Loucy (cell line): ENCODE data around the gene FAM222B.

Source experiments
- H2AFZ ChIP-seq: fragments of 200-600 bp; sonication (generic); 2 replicates; pipeline ENCODE4 v1.6.0; 2016; ENCODE audit warnings: antibody characterized with exemption, mild to moderate bottlenecking, low read length, moderate library complexity
- H3F3A ChIP-seq: fragments of 200-600 bp; 2 replicates; pipeline ENCODE4 v1.6.0; 2016; ENCODE audit warnings: antibody characterized with exemption, low read depth, mild to moderate bottlenecking
- H3K27me3 ChIP-seq: fragments of 200-600 bp; sonication (generic); 2 replicates; pipeline ENCODE4 v1.6.1; 2014; ENCODE audit warnings: low read length, mild to moderate bottlenecking; ENCODE audit not compliant: insufficient read depth, poor library complexity, severe bottlenecking
- H3K36me3 ChIP-seq: fragments of 200-600 bp; sonication (generic); 2 replicates; pipeline ENCODE4 v1.6.1; 2016; ENCODE audit warnings: low read length; ENCODE audit not compliant: insufficient read depth
- H3K4me1 ChIP-seq: fragments of 200-600 bp; sonication (generic); 2 replicates; pipeline ENCODE4 v1.5.1; 2014; ENCODE audit warnings: low read length, mild to moderate bottlenecking; ENCODE audit not compliant: insufficient read depth, poor library complexity, severe bottlenecking
- H3K4me2 ChIP-seq: fragments of 200-600 bp; sonication (generic); 2 replicates; pipeline ENCODE4 v1.6.0; 2014; ENCODE audit warnings: antibody characterized with exemption, low read length, low read depth, mild to moderate bottlenecking; ENCODE audit not compliant: poor library complexity, severe bottlenecking
- H3K4me3 ChIP-seq: fragments of 200-600 bp; sonication (generic); 2 replicates; pipeline ENCODE4 v1.5.1; 2014; ENCODE audit warnings: low read length, mild to moderate bottlenecking, mixed read lengths; ENCODE audit not compliant: poor library complexity, severe bottlenecking
- H3K79me2 ChIP-seq: fragments of 200-600 bp; sonication (generic); 2 replicates; pipeline ENCODE4 v1.6.1; 2014; ENCODE audit warnings: low read length; ENCODE audit not compliant: insufficient read depth
- H3K9ac ChIP-seq: fragments of 200-600 bp; sonication (generic); 2 replicates; pipeline ENCODE4 v1.6.0; 2014; ENCODE audit warnings: mild to moderate bottlenecking, low read depth, low read length, moderate library complexity; ENCODE audit not compliant: poor library complexity, severe bottlenecking
- H3K9me2 ChIP-seq: fragments of 200-600 bp; sonication (generic); replicated peaks from 2 replicates; pipeline ENCODE4 v1.6.1; 2016; ENCODE audit warnings: low read depth, low read length, mixed read lengths
- H3K9me3 ChIP-seq: fragments of 200-600 bp; sonication (generic); 2 replicates; pipeline ENCODE4 v1.6.1; 2014; ENCODE audit warnings: mild to moderate bottlenecking, antibody characterized with exemption, low read length, low read depth; ENCODE audit not compliant: insufficient read depth
- H4K20me1 ChIP-seq: fragments of 200-600 bp; sonication (generic); 2 replicates; pipeline ENCODE4 v1.6.0; 2014; ENCODE audit warnings: antibody characterized with exemption, low read length, mild to moderate bottlenecking; ENCODE audit not compliant: insufficient read depth, poor library complexity, severe bottlenecking
- EZH2phosphoT487 ChIP-seq: fragments of 200-600 bp; IDR thresholded peaks from 2 replicates; pipeline ENCODE4 v1.6.1; 2018; ENCODE audit warnings: antibody characterized with exemption, mild to moderate bottlenecking, moderate library complexity, borderline replicate concordance
- TF ChIP-seq, protein P1 (sequence below): fragments of 200-600 bp; sonication (generic); conservative IDR thresholded peaks from 2 replicates; pipeline ENCODE4 v1.5.1; 2014; ENCODE audit warnings: mild to moderate bottlenecking, antibody characterized with exemption, low read length

Gene FAM222B

DNA sequence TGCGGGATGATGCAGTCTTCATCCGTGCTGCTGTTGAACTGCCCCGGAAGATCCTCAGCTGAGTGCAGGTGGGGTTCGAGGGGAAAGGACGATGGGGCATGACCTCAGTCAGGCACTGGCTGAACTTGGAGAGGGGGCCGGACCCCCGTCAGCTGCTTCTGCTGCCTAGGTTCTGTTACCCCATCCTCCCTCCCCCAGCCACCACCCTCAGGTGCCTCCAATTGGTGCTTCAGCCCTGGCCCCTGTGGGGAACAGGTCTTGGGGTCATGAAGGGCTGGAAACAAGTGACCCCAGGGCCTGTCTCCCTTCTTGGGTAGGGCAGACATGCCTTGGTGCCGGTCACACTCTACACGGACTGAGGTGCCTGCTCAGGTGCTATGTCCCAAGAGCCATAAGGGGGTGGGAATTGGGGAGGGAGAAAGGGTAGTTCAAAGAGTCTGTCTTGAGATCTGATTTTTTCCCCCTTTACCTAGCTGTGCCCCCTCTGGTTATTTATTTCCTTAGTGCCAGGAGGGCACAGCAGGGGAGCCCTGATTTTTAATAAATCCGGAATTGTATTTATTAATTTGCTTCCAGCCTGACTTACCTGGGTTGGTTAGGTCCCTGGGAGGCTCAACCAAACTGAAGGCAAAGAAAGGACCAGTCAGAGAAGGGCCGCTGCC is 92.9 kb downstream of the FAM222B start:
- H3K4me2 ChIP-seq = no peak overlapping the region
- H4K20me1 ChIP-seq = peaks cover 40% of the 10 kb centered on the region
- H3K27me3 ChIP-seq = no peaks in the 10 kb centered on the region
- peaks cover 37% of the 10 kb centered on the region for H3K79me2 ChIP-seq
- H3K36me3 ChIP-seq = peaks cover 25% of the 10 kb centered on the region; the same call in 1 of the 2 replicates
- H3K4me3 ChIP-seq = no peak overlapping the region
- no peak for TF ChIP-seq EZH2phosphoT487
- TF ChIP-seq, protein P1, sequence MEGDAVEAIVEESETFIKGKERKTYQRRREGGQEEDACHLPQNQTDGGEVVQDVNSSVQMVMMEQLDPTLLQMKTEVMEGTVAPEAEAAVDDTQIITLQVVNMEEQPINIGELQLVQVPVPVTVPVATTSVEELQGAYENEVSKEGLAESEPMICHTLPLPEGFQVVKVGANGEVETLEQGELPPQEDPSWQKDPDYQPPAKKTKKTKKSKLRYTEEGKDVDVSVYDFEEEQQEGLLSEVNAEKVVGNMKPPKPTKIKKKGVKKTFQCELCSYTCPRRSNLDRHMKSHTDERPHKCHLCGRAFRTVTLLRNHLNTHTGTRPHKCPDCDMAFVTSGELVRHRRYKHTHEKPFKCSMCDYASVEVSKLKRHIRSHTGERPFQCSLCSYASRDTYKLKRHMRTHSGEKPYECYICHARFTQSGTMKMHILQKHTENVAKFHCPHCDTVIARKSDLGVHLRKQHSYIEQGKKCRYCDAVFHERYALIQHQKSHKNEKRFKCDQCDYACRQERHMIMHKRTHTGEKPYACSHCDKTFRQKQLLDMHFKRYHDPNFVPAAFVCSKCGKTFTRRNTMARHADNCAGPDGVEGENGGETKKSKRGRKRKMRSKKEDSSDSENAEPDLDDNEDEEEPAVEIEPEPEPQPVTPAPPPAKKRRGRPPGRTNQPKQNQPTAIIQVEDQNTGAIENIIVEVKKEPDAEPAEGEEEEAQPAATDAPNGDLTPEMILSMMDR = no peak
- no peaks in the 10 kb centered on the region for H3K9me3 ChIP-seq
- no peak overlapping the region for H2AFZ ChIP-seq
- H3K9me2 ChIP-seq = no peaks in the 10 kb centered on the region
- peaks cover 24% of the 10 kb centered on the region for H3K4me1 ChIP-seq
- no peaks in the 10 kb centered on the region for H3F3A ChIP-seq
- no peak overlapping the region for H3K9ac ChIP-seq

GRCh38 chr17:28748852-28749515 is 93.6 kb downstream of the FAM222B start:
- Histone ChIP-seq H2AFZ (no peak overlapping the region), H3K79me2 (peaks cover 43% of the 10 kb centered on the region), H3K9me3 (no peaks in the 10 kb centered on the region), H3K27me3 (no peaks in the 10 kb centered on the region), H3K9ac (no peak overlapping the region), H3K9me2 (no peaks in the 10 kb centered on the region), H3K4me3 (no peak overlapping the region), H4K20me1 (peaks cover 40% of the 10 kb centered on the region), H3K4me2 (no peak overlapping the region), H3K36me3 (peaks cover 25% of the 10 kb centered on the region; the same call in 1 of the 2 replicates), H3F3A (no peaks in the 10 kb centered on the region), H3K4me1 (peaks cover 24% of the 10 kb centered on the region)
- TF ChIP-seq, protein P1 = no peak
- TF ChIP-seq EZH2phosphoT487 = no peak

DNA sequence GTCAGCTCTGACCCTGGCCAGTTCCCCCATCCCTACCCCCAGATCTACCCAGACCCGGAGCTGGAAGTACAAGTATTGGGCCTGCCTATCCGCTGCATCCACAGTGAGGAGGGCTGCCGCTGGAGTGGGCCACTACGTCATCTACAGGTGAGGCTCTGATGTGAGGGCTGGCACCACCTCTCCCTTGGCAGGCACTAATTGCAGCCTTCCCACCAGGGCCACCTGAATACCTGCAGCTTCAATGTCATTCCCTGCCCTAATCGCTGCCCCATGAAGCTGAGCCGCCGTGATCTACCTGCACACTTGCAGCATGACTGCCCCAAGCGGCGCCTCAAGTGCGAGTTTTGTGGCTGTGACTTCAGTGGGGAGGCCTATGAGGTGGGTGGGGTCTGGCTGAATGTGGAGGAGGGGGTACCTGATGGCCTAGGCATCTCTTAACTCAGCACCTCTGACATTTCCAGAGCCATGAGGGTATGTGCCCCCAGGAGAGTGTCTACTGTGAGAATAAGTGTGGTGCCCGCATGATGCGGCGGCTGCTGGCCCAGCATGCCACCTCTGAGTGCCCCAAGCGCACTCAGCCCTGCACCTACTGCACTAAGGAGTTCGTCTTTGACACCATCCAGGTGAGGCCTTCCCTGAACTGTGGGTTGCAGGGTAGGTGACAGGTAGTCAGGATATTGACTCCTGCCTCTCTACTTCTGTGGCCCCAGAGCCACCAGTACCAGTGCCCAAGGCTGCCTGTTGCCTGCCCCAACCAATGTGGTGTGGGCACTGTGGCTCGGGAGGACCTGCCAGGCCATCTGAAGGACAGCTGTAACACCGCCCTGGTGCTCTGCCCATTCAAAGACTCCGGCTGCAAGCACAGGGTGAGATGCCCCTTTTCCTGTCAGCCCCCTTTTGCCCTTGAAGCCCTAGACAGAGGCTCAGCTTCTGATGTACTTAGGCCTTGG is 94.5 kb downstream of the FAM222B start:
- Histone ChIP-seq H2AFZ (no peak overlapping the region), H3K4me1 (peaks cover 31% of the 10 kb centered on the region), H3K36me3 (peaks cover 25% of the 10 kb centered on the region; the same call in 1 of the 2 replicates), H3K9me2 (no peaks in the 10 kb centered on the region), H3K4me2 (no peak overlapping the region), H4K20me1 (peaks cover 40% of the 10 kb centered on the region), H3K79me2 (peaks cover 44% of the 10 kb centered on the region), H3K27me3 (no peaks in the 10 kb centered on the region), H3K4me3 (no peak overlapping the region), H3F3A (no peaks in the 10 kb centered on the region), H3K9ac (no peak overlapping the region), H3K9me3 (no peaks in the 10 kb centered on the region)
- TF ChIP-seq, protein P1 = no peak
- no peak for TF ChIP-seq EZH2phosphoT487
